HG03442 (cell line): Measurements from ENCODE around the gene MAGI2.
"Not testable (repeated sequence)": the region's sequence is repeated elsewhere in the genome, so short reads cannot be mapped to it uniquely, and the experiment has no call there.

ENCODE experiments used
- ATAC-seq: cut with Tn5 transposase; IDR thresholded peaks from one replicate; pipeline ENCODE4 v1.9.1; 2021; ENCODE audit warnings: mild to moderate bottlenecking, moderate library complexity; ENCODE audit not compliant: unreplicated experiment

The MAGI2 gene

DNA sequence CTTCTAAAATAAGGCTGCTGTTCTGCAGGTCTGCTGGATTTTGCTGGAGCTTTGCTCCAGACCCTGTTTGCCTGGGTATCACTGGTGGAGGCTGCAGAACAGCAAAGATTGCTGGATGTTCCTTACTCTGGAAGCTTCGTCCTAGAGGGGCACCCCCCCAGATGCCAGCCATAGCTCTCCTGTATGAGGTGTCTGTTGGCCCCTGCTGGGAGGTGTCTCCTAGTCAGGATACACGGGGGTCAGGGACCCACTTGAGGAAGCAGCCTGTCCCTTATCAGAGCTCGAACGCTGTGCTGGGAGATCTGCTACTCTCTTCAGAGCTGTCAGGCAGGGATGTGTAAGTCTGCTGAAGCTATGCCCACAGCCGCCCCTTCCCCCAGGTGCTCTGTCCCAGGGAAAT, 382.3 kb downstream of the MAGI2 start:
- ATAC-seq, result not testable (repeated sequence)

DNA sequence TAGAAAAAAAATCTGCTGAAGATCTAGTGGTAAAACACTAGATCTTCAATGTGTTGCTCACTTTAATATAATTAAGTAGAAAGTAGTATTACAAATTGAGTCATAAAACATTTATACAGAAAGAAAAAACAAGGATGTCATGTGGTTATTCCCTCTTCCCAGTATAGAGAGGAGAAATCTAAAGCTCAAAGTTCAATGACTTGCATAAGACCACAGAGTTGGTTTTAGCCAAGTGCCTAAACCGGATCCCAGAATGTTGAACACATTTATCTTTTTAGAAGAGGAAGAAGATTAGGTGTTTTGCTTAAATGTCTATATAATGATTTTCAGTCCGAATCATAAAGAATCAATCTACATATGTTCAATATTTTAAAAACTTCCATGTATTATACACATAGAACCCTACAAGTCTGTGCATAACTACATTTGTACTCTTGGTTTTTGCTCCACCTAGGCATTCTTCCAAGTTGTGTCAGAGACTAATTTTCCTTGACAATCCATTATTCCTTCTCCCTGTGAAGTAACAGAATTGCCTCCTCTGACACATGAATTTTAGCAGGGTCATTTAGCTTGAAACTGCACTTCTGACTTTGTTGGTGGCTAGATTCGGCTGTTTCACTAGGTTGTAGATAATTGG, 389.2 kb downstream of the MAGI2 start:
- no peak for ATAC-seq

DNA sequence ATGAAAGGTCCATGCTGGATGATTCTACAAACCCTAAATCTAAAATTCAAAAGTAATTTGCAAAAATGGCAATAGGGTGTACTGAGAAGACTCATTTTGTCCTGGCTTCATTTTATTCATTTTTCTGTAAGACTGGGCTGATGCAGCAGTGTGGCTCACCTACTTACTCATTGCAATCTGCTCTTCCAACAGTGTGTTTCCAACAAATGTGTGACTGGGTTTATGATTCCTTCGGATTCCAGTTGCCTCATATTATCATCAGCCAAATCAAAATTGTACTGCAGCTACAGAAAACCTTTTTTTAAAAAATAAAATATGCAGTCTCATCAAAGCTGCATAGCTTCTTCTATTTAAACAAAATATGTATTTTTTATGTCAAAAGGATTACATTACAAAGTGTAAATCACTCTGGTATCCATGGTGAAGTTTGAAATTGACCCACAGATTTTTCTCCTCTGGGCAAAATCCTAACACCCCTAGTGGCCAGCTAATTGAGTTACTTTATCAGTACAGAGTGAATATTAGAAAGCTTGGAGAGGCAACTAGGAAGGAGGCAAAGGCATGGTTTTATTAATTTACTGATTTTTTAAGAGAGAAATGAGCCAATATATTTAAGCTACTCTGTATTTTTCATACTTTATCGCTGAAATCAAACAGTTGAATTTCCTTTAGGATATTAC, 390.3 kb downstream of the MAGI2 start:
- no peak for ATAC-seq

DNA sequence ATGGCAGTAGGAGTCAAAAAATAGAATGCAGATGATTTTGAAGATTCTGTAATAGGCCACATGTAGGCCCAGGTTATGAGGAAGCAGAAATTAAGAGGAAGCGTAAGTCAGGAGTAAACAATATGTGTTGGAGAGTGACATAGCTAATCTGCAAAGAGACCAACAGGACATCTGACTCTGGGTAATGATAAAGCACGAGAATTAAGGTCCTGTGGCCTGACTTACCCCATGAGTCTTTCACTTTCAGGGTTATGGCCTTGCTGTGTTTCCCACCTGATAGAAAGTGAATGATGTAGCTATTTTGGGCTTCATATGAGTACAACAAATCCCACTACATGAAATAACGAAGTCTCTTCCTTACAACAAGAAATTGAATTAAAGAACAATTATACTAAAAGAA, 393.0 kb downstream of the MAGI2 start:
- ATAC-seq, result no peak

DNA sequence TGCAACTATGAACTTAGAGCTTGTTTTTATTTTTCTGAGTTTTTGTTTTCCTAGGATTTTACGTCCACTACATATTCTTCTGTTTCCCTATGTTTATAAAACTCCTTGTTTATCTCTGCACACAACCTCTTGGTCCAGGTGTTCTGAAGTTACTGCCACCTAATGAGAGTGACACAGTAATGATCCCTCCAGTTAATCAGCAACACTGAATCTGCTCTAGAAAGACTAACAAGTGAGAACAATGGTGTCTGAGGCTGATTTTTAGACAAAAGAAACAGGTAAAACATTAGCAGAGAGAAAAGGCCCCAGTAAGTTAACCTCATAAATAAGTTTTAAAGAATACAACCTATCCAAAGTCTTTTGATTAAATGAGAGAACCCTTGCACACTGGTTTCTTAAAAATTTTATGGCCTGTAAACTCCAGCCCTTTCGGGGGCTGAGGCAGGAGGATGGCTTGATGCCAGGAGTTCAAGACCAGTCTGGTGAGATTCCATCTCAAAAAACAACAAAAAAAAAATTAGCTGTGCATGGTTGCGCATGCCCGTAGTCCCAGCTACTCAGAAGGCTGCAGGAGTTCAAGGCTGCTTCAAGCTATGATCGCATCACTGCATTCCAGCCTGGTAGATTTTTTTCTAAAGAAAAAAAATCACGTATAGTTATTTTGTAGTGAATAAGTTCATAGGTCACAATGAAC, 397.6 kb downstream of the MAGI2 start:
- no peak for ATAC-seq

DNA sequence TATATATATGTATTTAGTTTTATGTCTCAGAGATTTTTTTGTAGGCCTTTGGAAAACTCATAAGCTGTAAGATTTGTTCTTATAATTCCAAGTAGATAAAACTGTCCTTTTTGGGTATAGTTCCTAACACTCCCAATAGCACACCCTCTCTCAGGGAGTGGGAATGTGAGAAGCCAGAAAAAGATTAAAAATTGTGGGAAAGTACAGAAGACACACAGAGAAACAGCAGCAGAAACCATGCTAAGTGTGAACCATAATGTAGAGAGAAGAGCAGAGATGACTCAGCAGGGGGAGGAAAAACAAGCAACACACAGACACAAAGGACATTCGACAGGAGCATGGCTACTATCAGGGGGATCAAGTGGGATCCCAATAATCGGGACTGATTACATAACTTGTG, 401.6 kb downstream of the MAGI2 start:
- ATAC-seq, result no peak

DNA sequence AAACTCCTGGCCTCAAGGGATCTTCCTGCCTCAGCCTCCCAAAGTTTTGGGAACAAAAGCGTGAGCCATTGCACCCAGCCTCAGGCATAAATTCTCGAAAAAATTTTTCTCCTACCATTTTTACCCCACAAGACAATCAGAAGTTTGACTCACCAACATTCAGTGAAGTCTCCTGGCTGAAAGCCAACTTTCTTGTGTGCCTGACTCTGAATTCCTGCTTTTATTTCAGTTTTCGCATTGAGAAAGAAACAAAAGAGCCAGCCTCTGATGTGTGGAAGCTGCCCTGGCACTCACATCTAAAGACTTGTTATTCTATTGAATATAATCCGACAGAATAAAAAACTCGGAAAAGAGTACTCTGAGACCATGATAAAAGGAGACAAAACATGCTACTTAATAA, 402.9 kb downstream of the MAGI2 start:
- ATAC-seq, result no peak

DNA sequence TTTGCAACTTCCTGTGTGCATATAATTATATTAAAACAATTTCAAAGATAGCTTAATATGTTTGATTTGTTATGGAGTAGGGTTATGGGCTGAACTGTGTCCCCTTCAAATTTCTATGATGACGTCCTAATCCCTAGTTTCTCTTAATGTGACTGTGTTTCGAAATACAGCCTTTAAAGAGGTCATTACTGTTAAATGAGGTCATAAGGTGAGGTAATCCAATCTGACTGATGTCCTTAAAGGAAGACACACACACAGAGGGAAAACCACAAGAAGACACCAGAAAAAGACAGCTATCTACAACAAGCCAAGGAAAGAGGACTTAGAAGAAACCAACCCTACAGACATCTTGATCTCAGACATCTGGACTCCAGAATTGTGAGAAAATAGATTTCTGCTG, 407.4 kb downstream of the MAGI2 start:
- no peak for ATAC-seq

DNA sequence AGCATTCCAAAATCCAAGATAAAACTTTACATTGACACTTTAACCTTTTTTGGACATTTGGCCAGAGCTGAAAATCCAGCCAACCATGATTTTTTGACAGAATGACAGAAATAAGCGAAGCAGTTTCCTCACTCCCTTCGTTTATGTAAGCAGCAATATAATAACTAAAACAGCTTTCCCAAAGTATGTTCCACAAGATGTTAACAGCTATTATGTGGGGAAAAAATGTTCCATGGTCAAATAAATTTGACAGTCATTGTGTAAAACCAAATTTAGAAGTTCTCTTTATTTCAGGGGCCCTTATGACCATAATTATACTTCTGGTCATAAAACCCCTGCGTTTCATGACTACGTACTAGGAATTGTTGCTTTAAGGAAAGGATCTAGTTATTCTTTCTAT, 416.5 kb downstream of the MAGI2 start:
- ATAC-seq, result no peak

DNA sequence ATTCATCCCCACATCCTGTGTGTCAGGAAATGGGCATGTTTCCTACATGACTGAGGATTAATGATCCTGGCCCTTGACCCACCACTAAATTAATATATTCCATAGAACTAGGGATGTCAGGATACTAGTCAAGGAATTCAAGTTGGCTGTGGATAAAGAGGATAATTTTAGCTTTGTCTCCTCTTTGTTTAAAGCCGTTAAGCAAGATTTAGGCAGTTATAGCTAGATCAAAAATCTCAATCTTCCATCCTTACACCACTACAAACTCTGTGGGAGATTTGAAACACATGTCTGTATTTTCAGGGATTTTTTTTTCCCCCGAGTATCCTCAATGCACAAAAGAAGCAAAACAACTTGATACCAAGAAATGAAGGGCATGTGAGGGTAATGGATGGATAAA, 417.1 kb downstream of the MAGI2 start:
- ATAC-seq, result no peak

DNA sequence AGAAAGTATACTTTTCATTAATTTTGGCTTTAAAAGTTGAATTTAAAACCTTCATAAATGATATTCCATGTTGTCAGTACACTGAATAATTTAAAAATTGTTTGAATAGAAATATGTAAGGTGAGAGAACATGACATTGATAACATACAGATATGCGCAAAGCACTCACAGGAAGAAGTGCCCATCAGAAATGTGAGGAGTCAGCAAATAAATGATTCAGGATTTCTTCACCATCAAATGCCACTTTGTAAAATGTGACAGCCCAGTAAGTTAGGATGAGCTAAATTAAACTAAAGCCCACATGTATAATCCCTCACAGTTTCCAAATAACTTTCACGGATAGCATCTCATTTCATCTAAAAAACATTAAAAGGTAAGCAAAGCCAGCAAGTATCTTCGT, 417.6 kb downstream of the MAGI2 start:
- no peak for ATAC-seq

DNA sequence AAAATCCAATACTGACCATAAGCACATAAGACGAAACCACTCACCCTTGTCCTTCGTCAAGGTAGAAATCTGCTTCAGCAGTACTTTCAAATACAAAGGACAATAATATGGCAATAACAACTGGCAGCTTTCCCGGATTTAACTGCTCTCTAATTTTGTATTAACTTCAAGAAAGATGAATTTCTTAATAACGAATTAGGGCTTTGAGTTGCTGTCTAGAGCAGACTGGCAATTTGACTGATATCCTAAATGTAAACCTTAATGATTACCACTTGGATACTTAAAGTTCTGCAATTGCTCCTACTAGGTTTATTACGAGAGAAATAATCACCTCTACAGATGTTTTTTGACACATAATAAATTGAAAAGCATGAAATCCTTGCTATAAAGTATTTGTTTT, 418.7 kb downstream of the MAGI2 start:
- ATAC-seq, result no peak

DNA sequence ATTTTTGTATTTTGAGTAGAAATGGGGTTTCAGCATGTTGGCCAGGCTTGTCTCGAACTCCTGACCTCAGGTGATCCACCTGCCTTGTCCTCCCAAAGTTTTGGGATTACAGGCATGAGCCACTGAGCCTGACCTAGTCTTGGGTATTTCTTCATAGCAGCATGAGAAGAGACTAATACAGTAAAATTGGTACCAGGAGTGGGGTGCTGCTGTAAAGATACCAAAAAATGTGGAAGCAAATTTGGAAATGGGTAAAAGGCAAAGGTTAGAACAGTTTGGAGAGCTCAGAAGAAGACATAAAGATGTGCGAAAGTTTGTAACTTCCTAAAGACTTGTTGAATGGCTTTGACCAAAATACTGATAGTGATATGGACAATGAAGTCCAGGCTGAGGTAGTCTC, 433.8 kb downstream of the MAGI2 start:
- not testable (repeated sequence) for ATAC-seq

DNA sequence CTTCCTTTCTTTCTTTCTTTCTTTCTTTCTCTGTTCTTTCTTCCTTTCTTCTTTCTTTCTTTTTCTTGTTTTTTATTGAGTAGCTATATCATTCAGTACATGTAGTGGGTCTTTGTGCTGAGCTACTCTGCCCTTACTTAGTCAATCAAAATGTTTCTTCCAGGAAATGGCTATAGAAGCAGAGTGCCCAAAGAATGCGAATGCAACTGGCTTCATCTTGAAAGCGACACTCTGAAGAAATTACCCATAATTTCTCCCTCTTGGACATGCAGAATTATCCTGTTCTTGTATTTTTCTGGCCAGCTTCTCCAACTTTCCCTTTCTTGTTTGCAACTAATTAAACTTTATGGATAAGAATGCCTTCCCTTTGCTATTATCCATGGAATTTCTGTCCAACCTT, 441.5 kb downstream of the MAGI2 start:
- no peak for ATAC-seq

DNA sequence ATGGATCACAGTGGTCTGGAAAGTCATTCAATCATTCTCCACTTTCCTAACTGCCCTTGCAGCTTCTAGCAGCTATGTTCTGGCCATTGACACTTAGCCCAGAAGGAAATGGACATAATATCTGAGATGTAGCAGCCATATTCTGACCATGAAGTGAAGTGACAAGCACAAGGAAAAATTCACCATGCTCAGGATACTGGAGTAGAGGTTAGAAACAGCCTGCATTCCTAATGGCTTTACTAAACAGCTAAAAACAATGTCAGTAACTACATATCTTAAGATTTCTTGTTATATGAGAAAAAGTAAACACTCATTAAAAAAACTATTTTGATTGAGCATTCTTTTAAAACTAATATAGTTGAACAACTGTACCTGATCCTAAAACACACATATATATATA, 443.8 kb downstream of the MAGI2 start:
- no peak for ATAC-seq

DNA sequence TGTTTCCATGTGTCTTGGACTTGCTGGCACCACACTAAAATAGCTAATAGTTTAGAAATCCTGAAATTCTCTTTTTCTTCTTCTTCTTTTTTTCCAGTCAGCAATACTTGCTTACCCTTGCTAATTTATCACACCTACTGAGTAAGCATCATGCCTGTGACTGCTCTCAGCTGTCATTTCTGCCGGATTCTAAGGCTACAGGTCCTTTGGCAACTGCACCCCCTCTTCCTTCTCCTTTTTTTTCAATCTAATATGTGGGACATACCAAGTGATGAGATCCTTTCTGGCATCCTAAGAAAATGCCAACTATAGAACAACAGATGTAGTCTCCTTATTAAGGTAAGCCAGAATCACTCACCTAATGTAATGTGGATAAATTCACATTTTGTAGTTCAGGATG, 444.7 kb downstream of the MAGI2 start:
- no peak for ATAC-seq

DNA sequence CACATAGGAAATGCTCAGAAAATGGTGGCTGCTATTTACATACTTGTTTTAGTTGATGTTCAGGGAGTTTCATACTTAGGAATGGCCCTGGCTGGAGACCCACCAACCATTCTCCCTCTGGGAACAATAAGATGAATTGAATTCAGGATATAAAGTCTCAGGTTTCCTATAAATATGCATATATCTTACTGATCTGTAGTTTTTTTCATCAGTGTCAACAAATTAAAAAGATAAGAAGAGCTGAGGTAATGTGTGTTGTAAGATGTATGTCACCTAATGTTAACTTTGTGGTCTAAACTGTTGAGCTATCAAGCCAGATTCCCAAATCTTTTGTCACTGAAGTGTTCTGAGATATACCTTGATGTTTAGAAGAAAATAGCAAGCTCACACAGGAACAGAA, 457.5 kb downstream of the MAGI2 start:
- no peak for ATAC-seq

DNA sequence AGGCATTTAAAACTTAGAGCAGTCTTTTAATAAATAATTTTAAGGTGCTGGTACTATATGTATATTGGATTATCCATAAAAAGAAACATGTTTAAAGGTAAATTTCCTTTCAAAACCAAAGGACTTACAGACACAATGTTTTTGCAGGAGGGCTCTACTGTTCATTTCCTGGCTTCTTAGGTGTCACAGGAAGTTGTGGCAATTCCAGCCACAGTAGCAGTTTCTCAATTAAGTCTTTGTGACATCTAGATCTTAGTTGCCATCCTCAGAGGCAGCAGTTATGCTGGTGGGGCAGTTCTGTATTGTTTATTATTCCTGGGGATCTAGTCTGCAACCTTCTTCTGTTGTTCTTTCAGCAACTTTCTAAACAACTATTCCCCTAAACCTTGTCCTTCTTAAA, 460.1 kb downstream of the MAGI2 start:
- no peak for ATAC-seq

DNA sequence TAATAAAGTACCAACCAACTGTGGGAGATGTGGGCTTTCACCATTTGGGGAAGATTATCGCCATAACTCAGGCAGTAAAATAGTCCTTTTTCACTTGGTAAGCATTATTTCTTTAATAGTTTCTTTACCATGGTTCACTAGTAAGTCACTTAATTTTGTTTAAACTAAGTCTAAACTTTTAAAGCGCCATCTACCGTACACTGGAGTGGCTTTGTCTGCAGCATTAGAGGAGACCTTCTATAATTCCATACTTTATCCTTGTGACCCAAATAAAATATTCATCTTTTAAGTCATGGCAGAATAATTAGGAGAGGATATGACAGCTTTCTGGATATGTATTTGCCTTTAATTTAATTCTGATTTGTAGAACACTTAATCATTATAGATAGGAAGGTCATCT, 468.0 kb downstream of the MAGI2 start:
- ATAC-seq, result no peak

DNA sequence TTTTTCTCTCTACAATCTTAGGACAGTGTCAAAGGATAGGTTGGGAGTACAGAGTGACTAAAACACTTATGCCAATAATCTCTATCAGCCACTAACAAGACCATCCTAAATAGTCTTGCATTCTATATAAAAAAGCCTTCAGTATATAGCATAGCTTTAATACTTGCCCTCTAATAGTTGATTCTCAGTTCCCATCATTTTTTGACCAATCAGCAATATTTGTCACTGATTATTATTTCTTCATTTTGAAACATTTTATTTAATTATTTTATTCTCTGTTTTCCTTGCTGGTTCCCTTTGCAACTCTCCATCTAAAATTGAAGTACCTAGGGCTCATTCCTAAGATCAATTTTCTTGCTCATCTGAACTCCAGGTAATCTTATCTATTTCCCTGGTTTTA, 470.0 kb downstream of the MAGI2 start:
- no peak for ATAC-seq

DNA sequence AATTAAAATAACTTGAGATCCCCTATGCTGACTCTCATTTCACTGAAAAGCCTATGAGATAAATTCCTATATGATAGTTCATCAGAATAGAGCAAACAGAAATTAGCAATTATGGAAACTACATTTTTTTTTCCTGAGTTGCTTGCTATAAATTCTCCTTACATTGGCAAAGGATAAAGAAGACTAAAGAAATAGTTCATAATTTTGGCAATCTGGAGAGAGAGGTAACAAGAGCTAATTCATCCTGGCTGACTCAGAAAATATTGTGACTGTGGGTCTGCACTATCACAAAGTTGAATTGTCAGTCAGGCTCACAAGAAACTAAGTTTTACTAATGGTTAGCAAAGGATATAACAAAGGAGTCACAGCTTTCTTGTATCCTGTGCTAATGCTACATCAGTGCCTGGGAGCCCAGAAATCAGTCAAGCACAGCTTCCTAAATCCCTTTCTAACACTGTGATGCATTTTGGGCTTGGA, 483.0 kb downstream of the MAGI2 start:
- no peak for ATAC-seq

DNA sequence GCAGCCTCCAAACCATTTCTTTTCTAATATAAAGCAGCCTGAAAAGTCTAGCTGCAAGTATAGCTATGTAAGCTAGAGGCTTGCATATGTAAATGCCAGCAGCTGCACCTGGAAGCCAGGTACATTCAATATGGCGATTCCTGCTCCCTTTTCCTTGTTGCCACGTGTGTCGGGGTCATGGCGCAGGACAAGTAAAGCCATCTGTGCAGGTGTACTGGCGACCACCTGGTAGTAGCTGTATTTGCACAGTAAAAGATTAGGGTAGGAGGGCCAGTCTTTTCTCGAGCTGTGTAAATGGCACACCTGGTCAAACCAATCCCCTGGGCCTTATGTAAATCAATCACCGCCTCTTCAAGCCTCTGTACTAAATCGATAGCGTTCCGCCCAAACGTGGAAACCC, 484.5 kb downstream of the MAGI2 start:
- no peak for ATAC-seq
